Neutrophil (primary cell): ENCODE data around the gene ALOXE3.

Experiments used
- H3K27ac ChIP-seq: fragments of 200-600 bp; sonication (generic); 2 replicates; pipeline ENCODE4 v1.5.1; 2016; ENCODE audit warnings: mild to moderate bottlenecking, moderate library complexity
- H3K27me3 ChIP-seq: fragments of 200-600 bp; sonication (generic); 2 replicates; pipeline ENCODE4 v1.6.0; 2016; ENCODE audit warnings: mild to moderate bottlenecking
- H3K36me3 ChIP-seq: fragments of 200-600 bp; sonication (generic); 2 replicates; pipeline ENCODE4 v1.5.1; 2017
- H3K4me1 ChIP-seq, 2 experiments: fragments of 200-600 bp in 1 of 2; sonication (generic) in 1 of 2; 1 replicate in 1 of 2; 2 replicates in 1 of 2; pipeline versions ENCODE4 v1.5.1 to v1.6.1; 2013 to 2016; ENCODE audit warnings: low read depth in 1 of 2, low read length in 1 of 2, mild to moderate bottlenecking in 1 of 2, moderate library complexity in 1 of 2; ENCODE audit not compliant: control insufficient read depth in 1 of 2, insufficient read depth in 1 of 2
- H3K4me3 ChIP-seq, 2 experiments: fragments of 200-600 bp in 1 of 2; sonication (generic) in 1 of 2; 1 replicate in 1 of 2; 2 replicates in 1 of 2; pipeline ENCODE4 v1.5.1; 2013 to 2016; ENCODE audit warnings: low read depth in 1 of 2, low read length in 1 of 2, mild to moderate bottlenecking in 1 of 2, moderate library complexity in 1 of 2
- H3K9me3 ChIP-seq: fragments of 200-600 bp; sonication (generic); 2 replicates; pipeline ENCODE4 v1.5.1; 2016
- CTCF ChIP-seq: fragments of 200-600 bp; sonication (generic); IDR thresholded peaks from 2 replicates; pipeline ENCODE4 v1.5.1; 2016; ENCODE audit warnings: antibody characterized with exemption

The ALOXE3 gene

DNA sequence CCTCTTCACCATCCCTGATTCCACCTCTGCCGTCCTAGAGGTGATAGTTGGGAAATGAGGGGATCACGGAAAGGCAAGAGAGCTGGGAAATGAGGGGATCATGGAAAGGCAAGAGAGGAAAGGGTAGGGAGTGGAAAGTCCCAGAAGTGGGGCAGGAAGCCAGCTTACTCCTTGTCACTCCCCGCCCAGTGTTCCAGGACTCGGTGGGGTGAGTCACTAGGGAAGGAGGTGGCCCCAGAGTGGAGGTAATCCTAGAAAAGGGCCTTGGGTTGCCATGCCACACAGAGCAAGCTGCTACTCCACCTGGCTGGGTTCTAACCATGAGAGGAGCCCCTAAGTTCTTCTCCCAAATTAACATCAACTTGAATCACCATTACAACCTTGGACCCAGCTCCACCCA is 14.8 kb downstream of the ALOXE3 start:
- Histone ChIP-seq H3K4me1 (no peaks in the 10 kb centered on the region), H3K27me3 (peaks cover 33% of the 10 kb centered on the region), H3K9me3 (no peaks in the 10 kb centered on the region), H3K4me3 (no peak overlapping the region), H3K36me3 (no peaks in the 10 kb centered on the region), H3K27ac (no peak overlapping the region)
- no peak for TF ChIP-seq CTCF

DNA sequence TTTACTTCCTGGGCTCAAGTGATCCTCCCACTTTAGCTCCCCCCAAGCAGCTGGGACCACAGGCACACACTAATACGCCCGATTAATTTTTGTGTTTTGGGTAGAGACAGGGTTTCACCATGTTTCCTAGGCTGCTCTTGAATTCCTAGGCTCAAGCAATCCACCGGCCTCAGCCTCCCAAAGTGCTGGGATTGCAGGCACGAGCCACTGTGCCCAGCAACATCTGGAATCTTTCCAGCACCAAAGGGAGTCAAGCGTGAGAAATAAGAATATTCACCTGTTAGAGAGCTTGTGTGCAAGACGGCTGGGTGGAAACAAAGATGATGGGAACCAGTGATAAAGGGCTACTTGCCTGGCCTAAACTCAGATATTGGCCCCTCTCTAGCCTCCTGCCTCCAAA is 16.6 kb downstream of the ALOXE3 start:
- H3K9me3 ChIP-seq = no peaks in the 10 kb centered on the region
- peaks cover 26% of the 10 kb centered on the region for H3K27me3 ChIP-seq
- H3K27ac ChIP-seq = no peak overlapping the region
- no peak for TF ChIP-seq CTCF
- no peaks in the 10 kb centered on the region for H3K4me1 ChIP-seq
- H3K36me3 ChIP-seq = no peaks in the 10 kb centered on the region
- no peak overlapping the region for H3K4me3 ChIP-seq

- no peak for TF ChIP-seq CTCF
- Histone ChIP-seq H3K27ac (no peak overlapping the region), H3K4me3 (no peak overlapping the region), H3K4me1 (no peaks in the 10 kb centered on the region), H3K27me3 (peaks cover 29% of the 10 kb centered on the region), H3K36me3 (no peaks in the 10 kb centered on the region), H3K9me3 (no peaks in the 10 kb centered on the region)
Observed at GRCh38 chr17:8100763-8101162, 17.6 kb downstream of the ALOXE3 start.

- TF ChIP-seq CTCF = no peak
- Histone ChIP-seq H3K4me1 (no peaks in the 10 kb centered on the region), H3K36me3 (no peaks in the 10 kb centered on the region), H3K27me3 (peaks cover 31% of the 10 kb centered on the region), H3K9me3 (no peaks in the 10 kb centered on the region), H3K27ac (no peak overlapping the region), H3K4me3 (no peak overlapping the region)
Observed at GRCh38 chr17:8100111-8100510, 18.2 kb downstream of the ALOXE3 start.

- no peak for TF ChIP-seq CTCF
- Histone ChIP-seq H3K9me3 (no peaks in the 10 kb centered on the region), H3K4me1 (no peaks in the 10 kb centered on the region), H3K4me3 (no peak overlapping the region), H3K27ac (no peak overlapping the region), H3K36me3 (no peaks in the 10 kb centered on the region), H3K27me3 (peaks cover 53% of the 10 kb centered on the region)
Observed at GRCh38 chr17:8096541-8096940, 21.8 kb downstream of the ALOXE3 start.

DNA sequence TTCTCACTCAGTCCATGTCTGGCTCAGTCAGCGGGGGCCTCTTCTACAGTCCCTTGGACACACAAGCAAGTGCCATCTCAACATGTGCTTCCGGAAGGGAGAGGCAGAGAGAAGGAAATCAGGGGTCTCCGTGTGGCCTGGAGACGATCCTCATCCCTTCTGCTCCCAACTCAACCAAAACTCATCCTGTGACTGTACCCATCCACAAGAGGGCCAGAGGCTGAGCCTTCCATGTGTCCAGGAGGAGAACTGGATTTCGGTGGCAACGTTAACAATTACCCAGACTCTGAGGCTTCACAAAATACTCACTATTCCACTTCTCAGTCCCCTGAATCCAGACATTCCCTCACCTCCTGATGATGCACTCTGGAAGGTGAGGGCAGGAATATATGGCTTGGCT is 23.0 kb downstream of the ALOXE3 start:
- Histone ChIP-seq H3K27me3 (peaks cover 65% of the 10 kb centered on the region), H3K4me1 (no peaks in the 10 kb centered on the region), H3K36me3 (no peaks in the 10 kb centered on the region)

More for the DNA sequence above, 23.0 kb downstream of the ALOXE3 start:
- Histone ChIP-seq H3K27ac (no peak overlapping the region), H3K9me3 (no peaks in the 10 kb centered on the region), H3K4me3 (no peak overlapping the region)
- no peak for TF ChIP-seq CTCF
